Activated effector memory CD4-positive, alpha-beta T cell treated with Interleukin-2 at 50 U/mL for 16 hours (primary cell): Measurements from ENCODE around the gene WDR75.
"Not testable (repeated sequence)": the region's sequence is repeated elsewhere in the genome, so short reads cannot be mapped to it uniquely, and the experiment has no call there.

Experiments
- DNase-seq: peaks from one replicate; pipeline ENCODE4 v3.0.0-alpha.2; 2020

Gene WDR75

GRCh38 chr2:189440947-189441708 is at the start of gene WDR75:
TSS of gene WDR75 (plus strand) at chr2:189441474. CDS start at chr2:189441493, 19 bp downstream.
- DNase-seq = peak; percentile 89

GRCh38 chr2:189393440-189394111 is 47.7 kb upstream of the WDR75 start:
- no peak for DNase-seq

- no peak for DNase-seq
Measured at GRCh38 chr2:189394525-189394924, 46.7 kb upstream of the WDR75 start.

- DNase-seq = no peak
Measured at GRCh38 chr2:189402932-189403331, 38.3 kb upstream of the WDR75 start.

- no peak for DNase-seq
Measured at GRCh38 chr2:189406586-189407233, 34.6 kb upstream of the WDR75 start.

GRCh38 chr2:189407281-189408209 is 33.7 kb upstream of the WDR75 start:
- no peak for DNase-seq

- DNase-seq = no peak
Measured at GRCh38 chr2:189408294-189408693, 33.0 kb upstream of the WDR75 start.

GRCh38 chr2:189409131-189409530 is 32.1 kb upstream of the WDR75 start:
- no peak for DNase-seq

- no peak for DNase-seq
Measured at GRCh38 chr2:189409647-189410046, 31.6 kb upstream of the WDR75 start.

- no peak for DNase-seq
Measured at GRCh38 chr2:189411860-189412259, 29.4 kb upstream of the WDR75 start.

GRCh38 chr2:189412330-189412953 is 28.8 kb upstream of the WDR75 start:
- no peak for DNase-seq

- no peak for DNase-seq
Measured at GRCh38 chr2:189413249-189413648, 28.0 kb upstream of the WDR75 start.

- no peak for DNase-seq
Measured at GRCh38 chr2:189421644-189422043, 19.6 kb upstream of the WDR75 start.

- DNase-seq = no peak
Measured at GRCh38 chr2:189424961-189425360, 16.3 kb upstream of the WDR75 start.

- DNase-seq = no peak
Measured at GRCh38 chr2:189425676-189426075, 15.6 kb upstream of the WDR75 start.

- DNase-seq = no peak
Measured at GRCh38 chr2:189426886-189427285, 14.4 kb upstream of the WDR75 start.

GRCh38 chr2:189427872-189428271 is 13.4 kb upstream of the WDR75 start:
- DNase-seq = no peak

GRCh38 chr2:189430448-189430847 is 10.8 kb upstream of the WDR75 start:
- not testable (repeated sequence) for DNase-seq

- not testable (repeated sequence) for DNase-seq
Measured at GRCh38 chr2:189435803-189436202, 5.5 kb upstream of the WDR75 start.

GRCh38 chr2:189437926-189438325 is 3.3 kb upstream of the WDR75 start:
- DNase-seq = no peak

- DNase-seq = no peak
Measured at GRCh38 chr2:189439342-189439741, 1.9 kb upstream of the WDR75 start.

GRCh38 chr2:189440644-189440946 is 679 bp upstream of the WDR75 start:
- no peak for DNase-seq

- no peak for DNase-seq
Measured at GRCh38 chr2:189441709-189442074, 418 bp downstream of the WDR75 start.
